ENCODE measurements around the gene LSM7. TPM values are rescaled to one million over a fixed set of nuclear protein-coding genes. Genes with fewer than 3 reads are reported as not detected.

LSM7 gene
- total and polyA plus RNA-seq, 9 of the 15 experiments (the other 6 are each of a cell fraction or from before 2014, with no cell fraction given), result 40.5 to 690 (median 265) TPM

DNA sequence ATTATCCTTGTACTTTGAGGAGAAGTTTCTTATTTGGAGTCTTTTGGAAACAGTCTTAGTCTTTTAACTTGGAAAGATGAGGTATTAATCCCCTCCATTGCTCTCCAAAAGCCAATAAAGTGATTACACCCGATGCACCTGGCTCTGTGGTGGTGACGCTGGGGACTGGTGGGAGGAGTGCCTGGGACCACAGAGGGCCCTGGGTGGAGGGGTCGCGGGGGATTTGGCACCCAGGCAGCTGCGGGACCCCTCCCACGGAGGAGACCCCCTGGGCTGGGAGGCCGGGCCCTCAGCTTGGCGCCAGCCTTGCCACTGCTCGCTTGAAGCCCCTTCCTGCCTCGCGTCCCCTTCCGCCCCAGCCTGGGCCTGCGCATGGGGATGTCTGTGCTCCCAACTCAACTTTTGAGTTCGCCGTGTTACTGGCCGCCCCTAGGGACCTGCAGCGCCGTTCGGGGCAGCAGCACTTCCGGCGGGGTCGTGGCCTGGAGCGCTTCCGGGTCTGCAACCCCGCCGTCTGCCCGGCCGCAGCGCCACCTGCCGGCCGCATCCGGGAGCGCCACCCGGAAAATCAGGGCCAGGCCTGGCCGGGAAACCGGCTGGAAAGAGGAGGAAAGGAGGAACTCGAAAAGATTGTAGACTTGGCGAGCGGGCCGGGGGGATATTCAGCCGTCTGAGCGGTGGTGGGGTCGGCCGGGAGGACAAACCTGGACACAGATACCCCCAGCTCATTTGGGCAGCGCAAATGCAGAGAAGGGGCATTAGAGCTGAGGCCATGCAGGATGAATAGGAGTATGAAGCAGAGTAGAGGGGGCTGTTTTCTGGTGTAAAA is 54.8 kb downstream of the LSM7 start (continued):
- TF ChIP-seq, protein P1, sequence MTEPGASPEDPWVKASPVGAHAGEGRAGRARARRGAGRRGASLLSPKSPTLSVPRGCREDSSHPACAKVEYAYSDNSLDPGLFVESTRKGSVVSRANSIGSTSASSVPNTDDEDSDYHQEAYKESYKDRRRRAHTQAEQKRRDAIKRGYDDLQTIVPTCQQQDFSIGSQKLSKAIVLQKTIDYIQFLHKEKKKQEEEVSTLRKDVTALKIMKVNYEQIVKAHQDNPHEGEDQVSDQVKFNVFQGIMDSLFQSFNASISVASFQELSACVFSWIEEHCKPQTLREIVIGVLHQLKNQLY (CRISPR knock-in tag; conservative IDR thresholded peaks at IDR 0.05), result 0 out of 4 replicates have a peak, but pooled peaks of 1 of the 2 experiments have one; percentile 55
- TF ChIP-seq GATAD2B (IDR thresholded peaks at IDR 0.05; ENCODE audit: borderline replicate concordance) (peak; percentile 52; the same call in 1 of the 2 replicates), CBX3 (IDR thresholded peaks at IDR 0.05; ENCODE audit: borderline replicate concordance in 1 of 2, low read length in 2 of 2) (0 out of 3 replicates have a peak, but pooled peaks of 1 of the 2 experiments have one; percentile 46), SOX6 (IDR thresholded peaks at IDR 0.05) (peak; percentile 58), MTA2 (IDR thresholded peaks at IDR 0.05; ENCODE audit: low read depth) (peak; percentile 63), ESRRB (CRISPR knock-in tag; IDR thresholded peaks at IDR 0.05; ENCODE audit: borderline replicate concordance) (no peak), TEAD1 (CRISPR knock-in tag; IDR thresholded peaks at IDR 0.05) (peak; percentile 57 to 67; a peak in 3 of 4 replicates), ZNF707 (CRISPR knock-in tag; conservative IDR thresholded peaks at IDR 0.05) (no peak), HLTF (IDR thresholded peaks at IDR 0.05) (0 out of 2 replicates have a peak, but pooled peaks have one; percentile 13), ELF1 (tag; IDR thresholded peaks at IDR 0.05) (peak; percentile 99), ZNF311 (CRISPR knock-in tag; IDR thresholded peaks at IDR 0.05) (no peak), EP400 (IDR thresholded peaks at IDR 0.05) (peak; percentile 51; the same call in 1 of the 2 replicates), MXI1 (IDR thresholded peaks at IDR 0.05; ENCODE audit: low read depth, low read length) (no peak)
- TF ChIP-seq, protein P2, sequence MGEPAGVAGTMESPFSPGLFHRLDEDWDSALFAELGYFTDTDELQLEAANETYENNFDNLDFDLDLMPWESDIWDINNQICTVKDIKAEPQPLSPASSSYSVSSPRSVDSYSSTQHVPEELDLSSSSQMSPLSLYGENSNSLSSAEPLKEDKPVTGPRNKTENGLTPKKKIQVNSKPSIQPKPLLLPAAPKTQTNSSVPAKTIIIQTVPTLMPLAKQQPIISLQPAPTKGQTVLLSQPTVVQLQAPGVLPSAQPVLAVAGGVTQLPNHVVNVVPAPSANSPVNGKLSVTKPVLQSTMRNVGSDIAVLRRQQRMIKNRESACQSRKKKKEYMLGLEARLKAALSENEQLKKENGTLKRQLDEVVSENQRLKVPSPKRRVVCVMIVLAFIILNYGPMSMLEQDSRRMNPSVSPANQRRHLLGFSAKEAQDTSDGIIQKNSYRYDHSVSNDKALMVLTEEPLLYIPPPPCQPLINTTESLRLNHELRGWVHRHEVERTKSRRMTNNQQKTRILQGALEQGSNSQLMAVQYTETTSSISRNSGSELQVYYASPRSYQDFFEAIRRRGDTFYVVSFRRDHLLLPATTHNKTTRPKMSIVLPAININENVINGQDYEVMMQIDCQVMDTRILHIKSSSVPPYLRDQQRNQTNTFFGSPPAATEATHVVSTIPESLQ (CRISPR knock-in tag; IDR thresholded peaks at IDR 0.05), result no peak
- TF ChIP-seq, protein P3, sequence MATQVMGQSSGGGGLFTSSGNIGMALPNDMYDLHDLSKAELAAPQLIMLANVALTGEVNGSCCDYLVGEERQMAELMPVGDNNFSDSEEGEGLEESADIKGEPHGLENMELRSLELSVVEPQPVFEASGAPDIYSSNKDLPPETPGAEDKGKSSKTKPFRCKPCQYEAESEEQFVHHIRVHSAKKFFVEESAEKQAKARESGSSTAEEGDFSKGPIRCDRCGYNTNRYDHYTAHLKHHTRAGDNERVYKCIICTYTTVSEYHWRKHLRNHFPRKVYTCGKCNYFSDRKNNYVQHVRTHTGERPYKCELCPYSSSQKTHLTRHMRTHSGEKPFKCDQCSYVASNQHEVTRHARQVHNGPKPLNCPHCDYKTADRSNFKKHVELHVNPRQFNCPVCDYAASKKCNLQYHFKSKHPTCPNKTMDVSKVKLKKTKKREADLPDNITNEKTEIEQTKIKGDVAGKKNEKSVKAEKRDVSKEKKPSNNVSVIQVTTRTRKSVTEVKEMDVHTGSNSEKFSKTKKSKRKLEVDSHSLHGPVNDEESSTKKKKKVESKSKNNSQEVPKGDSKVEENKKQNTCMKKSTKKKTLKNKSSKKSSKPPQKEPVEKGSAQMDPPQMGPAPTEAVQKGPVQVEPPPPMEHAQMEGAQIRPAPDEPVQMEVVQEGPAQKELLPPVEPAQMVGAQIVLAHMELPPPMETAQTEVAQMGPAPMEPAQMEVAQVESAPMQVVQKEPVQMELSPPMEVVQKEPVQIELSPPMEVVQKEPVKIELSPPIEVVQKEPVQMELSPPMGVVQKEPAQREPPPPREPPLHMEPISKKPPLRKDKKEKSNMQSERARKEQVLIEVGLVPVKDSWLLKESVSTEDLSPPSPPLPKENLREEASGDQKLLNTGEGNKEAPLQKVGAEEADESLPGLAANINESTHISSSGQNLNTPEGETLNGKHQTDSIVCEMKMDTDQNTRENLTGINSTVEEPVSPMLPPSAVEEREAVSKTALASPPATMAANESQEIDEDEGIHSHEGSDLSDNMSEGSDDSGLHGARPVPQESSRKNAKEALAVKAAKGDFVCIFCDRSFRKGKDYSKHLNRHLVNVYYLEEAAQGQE (IDR thresholded peaks at IDR 0.05; ENCODE audit: borderline replicate concordance), result peak; percentile 78
- TF ChIP-seq, protein P3 (CRISPR knock-in tag; IDR thresholded peaks at IDR 0.05; ENCODE audit: low read depth), result no peak; the same call in 1 of the 2 replicates

All from K562 (cell line).